SU-DHL-6 (cell line): ENCODE measurements around the gene SIL1.

Source experiments
- CTCF ChIP-seq: fragments of 200-600 bp; sonication (generic); IDR thresholded peaks from one replicate; pipeline ENCODE4 v1.5.1; 2017; ENCODE audit warnings: antibody characterized with exemption, mild to moderate bottlenecking, low read length, moderate library complexity; ENCODE audit not compliant: insufficient read depth, poor library complexity, severe bottlenecking
- EZH2phosphoT487 ChIP-seq: fragments of 200-600 bp; sonication (generic), shearing (Covaris generic); conservative IDR thresholded peaks from 2 replicates; pipeline ENCODE4 v1.6.1; 2018; ENCODE audit warnings: mild to moderate bottlenecking, antibody characterized with exemption, low read length, moderate library complexity, mixed read lengths

GRCh38 chr5:139148986-139149385 is 49.2 kb downstream of the SIL1 start:
- TF ChIP-seq CTCF (no peak), EZH2phosphoT487 (no peak)
